Activated CD4-positive, alpha-beta T cell treated with anti-CD3 and anti-CD28 coated beads, Interleukin-2, amount 50 U/mL, for 16 hours (primary cell): ENCODE measurements around the gene HERC4.
"Not testable (repeated sequence)": the region's sequence is repeated elsewhere in the genome, so short reads cannot be mapped to it uniquely, and the experiment has no call there.

Experiments used
- DNase-seq: peaks from one replicate; pipeline ENCODE4 v3.0.0-alpha.2; 2020

Gene HERC4

DNA sequence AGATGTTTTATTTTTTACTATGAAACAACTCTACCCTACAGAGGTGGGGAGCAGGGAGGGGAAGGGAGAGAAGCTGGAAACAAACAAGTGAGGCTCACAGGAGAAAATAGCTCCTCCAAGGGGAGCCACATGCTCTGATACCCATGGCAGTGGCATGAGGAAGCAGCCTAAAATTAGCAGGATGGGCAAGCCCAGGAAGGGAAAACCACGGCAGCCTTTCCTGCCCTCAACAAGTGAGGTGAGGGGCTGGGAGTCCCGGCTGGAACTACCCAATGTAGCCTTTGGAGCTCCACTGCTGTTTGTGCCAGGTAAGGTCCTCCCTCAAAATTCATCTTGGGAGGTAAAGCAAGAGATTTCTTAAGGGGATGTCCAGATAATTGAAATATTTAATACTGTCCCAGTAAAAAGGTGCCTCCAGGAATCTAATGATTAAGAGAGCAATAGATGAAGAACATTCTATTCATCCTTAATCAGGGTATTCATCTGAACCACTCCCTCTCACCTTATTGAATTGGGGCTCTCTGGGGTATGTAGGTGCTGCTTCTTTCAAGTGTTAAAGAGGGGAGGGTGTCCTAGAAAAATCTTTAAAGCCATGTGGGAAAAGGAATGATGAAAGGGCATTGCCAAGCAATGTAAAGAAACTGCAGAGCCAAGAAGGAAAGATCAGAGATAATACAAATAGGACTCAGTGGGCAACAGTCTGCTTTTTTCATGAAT is 12.8 kb upstream of the HERC4 start:
- no peak for DNase-seq

DNA sequence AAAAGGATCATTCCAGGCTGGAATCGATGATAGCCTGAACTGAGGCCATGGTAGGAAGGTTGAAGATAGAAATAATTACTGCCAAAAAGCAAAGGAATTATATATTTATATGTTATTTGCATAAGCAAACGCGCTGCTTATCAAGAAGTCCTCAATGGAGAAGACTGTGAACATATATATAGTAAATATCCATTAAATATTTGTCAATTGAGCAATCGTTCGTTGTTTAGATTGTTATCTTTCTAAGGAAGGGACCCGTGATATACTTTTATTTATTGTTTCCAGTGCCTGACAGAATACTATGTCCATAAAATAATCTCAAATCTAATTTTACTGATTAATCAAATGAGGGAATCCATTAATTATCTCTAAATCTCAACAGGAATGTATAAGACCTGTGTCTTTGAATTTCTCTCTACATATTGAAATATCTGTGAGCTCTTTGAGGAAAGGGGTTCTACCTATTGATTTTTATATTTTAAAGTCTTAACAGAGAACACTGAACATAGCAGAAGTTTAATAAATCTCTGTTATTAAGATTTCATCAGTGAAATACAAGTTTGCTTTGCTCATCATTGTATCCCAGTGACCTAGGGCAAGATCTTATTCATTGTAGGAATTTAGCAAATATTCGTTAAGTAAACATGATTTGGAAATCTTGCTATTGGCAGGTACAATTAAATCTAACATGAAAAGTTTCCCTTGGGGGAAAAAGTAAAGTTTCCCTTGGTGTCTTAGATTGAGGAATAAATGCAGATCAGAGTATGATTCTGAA is 12.0 kb upstream of the HERC4 start:
- DNase-seq = no peak

DNA sequence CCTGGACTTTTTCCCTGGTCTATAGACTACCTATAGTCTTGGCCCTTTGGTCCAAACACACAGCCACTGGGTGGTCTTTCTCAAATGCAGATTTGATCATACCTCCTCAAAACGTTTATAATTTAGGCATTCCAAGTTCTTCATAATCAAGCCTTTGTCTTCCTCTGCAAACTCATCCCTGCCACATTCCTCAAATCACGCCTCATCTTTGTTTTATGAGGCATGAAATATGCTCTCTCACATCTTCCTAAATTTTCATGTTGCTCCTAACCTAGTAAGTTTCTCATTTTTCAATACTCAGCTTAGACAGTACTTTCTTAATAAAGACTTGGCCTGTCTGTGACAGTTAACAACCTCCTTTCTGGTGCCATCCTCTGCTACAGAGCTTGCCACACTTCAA is 10.9 kb upstream of the HERC4 start:
- DNase-seq = no peak

DNA sequence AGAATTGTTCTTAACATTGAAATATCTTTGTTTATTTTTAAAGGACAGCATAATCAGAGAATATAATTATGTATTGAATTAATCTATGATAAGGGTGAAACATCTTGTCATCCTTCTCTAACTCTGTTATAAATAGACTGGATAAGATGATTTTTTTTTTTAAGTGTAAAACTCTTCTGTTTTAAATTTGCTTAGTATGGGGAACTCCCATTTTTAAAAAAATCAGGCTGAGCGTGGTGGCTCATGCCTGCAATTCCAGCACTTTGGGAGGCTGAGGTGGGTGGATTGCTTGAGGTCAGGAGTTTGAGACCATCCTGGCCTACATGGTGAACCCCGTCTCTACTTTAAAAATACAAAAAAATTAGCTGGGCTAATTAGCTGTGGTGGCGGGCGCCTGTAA is 9.4 kb upstream of the HERC4 start:
- DNase-seq = no peak

- no peak for DNase-seq
These were observed 8.9 kb upstream of the HERC4 start for GRCh38 chr10:68083953-68084352.

- DNase-seq = no peak
These were observed 7.8 kb upstream of the HERC4 start for GRCh38 chr10:68082872-68083271.

GRCh38 chr10:68081916-68082315 is 6.8 kb upstream of the HERC4 start:
- DNase-seq = no peak

DNA sequence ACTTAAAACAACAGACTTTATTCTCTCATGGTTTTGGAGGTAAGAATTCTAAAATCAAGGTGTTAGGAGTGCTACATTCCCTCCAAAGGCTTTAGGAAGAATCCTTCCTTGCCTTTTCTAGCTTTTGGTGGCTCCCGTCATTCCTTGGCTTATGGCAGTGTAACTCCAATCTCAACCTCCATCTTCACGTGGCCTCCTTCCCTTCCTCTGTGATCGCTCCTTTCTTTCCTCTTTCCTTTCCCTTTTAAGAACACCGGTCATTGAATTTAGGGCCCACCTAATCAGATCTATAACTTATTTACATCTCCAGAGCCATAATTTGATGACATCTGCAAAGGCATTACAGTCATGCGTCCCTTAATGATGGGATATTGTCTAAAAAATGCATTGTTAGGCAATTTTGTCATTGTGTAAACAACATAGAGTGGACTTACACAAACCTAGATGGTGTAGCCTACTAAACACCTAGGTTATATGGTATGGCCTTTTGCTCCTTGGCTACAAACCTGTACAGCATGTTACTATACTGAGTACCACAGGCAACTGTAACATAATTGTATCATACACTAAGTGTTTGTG is 5.9 kb upstream of the HERC4 start:
- no peak for DNase-seq

DNA sequence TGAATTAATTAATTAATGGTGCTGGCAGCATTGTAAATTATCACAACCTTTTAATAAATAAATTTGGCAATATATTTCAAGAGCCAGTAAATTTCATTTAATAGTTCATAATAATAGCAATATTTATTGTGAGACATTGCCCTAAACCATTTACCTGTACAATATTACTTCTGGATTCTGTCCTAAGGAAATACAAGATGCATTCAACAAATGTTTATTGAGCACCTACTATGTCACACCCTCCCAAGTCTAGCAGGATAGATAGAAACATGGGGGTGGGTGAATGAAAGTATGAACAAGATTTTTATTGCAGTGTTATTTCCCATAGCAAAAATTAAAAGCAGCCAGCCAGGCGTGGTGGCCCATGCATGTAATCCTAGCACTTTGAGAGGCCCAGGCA is 4.4 kb upstream of the HERC4 start:
- no peak for DNase-seq

- DNase-seq = peak; percentile 11
These were observed 1.9 kb upstream of the HERC4 start for GRCh38 chr10:68077026-68077425.

DNA sequence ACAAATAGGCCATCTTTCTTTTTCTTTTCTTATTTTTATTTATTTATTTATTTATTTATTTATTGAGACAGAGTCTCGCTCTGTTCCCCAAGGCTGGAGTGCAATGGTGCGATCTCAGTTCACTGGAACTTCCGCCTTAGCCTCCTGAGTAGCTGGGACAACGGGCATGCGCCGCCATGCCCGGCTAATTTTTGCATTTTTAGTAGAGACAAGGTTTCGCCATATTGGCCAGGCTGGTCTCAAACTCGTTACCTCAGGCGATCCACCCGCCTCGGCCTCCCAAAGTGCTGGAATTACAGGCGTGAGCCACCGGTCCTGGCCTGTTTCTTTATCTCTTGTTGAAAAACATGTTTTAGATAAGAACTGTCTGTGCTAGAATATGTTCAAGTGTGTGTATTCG is 998 bp upstream of the HERC4 start:
- not testable (repeated sequence) for DNase-seq

DNA sequence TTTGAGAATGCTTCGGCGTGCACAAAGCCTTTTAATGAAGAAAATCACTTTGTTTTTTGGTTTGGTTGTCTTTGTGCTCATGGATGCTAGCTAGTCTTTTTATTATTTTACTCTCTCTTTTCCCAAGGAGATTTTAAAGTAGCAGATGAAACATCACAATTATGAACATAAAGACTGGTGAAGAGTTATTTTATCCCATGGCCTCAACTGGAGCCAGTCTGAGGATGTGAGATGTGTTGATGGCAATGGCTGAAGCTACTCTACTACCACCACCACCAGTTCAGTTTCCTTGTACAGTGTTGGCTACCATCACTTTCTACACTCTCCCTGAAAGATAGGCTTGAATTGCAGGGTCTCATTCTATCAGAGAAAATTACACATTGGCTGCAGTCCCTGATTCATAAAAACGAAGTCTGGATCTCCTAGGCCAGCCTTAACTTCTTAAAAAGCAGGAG is 494 bp upstream of the HERC4 start:
- no peak for DNase-seq

DNA sequence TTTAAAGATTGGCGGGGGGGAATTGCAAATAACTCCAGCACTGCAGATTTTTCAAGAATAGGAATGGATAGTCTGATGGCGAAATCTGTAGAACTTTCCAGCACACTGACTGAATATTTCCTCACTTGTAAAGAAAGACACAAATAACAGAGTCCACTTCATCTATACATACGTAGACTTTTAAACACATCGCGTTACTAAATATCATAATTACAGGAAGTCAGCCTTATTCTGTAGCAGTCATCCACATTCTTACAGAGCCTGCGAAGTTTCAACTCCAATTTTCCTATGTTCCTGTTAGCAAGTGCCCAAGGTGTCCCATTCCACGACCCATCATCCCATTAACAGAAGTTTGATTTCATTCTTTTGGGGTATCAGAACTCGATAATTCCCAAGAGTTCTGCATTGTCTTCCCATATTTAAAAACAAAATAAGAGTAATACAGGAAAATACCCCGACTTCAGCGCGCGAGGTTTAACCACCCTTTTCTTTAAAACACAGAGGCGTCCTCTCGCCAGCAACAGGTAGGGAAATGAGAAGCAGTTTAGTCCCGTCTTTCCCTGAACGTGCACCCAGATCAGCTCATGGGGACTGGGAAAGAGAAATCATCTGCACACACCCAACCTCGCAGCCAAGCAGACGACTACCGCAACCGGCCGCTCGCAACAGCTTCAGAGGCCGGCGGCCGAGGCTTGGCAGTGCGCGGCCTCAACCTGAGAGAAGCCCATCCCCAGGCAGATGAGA is 880 bp downstream of the HERC4 start:
- no peak for DNase-seq

DNA sequence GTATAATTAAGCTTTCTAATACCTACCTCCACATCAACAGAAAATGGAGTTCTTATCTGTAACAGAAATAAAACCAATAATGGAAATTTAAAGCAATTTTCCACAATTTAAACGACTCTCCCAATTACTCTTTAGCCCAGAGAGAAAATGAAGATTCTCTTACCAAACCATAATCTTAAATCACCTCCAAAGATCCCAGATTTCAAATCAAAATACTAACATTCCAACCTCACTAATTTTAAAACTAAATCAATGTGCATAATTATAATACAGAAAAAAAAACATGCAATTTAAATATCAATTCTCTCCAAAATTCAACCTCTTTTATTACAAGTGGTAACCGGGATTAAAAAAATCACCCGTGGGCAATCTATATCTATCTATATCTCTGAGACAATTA is 1.5 kb downstream of the HERC4 start:
- no peak for DNase-seq

DNA sequence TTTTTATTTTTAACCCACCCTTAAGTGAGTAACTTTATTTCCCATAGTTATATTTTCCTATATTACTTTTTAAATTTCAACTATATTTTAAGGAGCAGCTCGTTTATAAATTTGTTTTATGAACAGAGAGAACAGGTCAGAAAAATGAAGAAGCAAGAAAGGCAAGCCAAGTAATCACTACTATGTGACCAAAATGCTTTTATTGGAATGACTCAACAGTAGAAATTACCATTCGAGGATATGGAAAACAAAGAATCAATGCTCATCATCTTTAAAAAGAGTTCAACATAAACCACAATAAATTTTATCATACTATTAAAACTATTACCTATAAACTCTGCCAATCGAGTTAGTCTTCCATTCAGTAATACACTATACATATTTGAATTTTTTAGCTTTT is 7.6 kb downstream of the HERC4 start:
- DNase-seq = no peak

GRCh38 chr10:68067029-68067428 is 8.1 kb downstream of the HERC4 start:
- DNase-seq = no peak

DNA sequence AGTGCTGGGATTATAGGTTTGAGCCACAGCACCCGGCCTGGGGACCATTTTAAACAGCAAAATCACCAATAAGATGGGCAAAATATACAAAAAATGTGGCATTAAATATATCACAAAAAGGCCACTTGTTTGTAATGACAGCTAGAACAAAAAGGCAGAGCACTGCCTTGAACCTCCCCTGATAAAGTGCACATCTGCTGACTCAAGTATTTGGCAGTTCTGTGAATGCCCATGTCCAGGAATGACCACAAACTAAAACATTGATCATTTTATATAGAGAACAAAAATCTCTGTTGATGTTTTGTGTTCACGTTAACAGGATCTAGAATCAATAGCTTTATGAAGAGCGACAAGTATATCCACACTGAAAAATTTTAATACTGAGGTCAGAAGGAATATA is 21.5 kb downstream of the HERC4 start:
- DNase-seq = no peak

DNA sequence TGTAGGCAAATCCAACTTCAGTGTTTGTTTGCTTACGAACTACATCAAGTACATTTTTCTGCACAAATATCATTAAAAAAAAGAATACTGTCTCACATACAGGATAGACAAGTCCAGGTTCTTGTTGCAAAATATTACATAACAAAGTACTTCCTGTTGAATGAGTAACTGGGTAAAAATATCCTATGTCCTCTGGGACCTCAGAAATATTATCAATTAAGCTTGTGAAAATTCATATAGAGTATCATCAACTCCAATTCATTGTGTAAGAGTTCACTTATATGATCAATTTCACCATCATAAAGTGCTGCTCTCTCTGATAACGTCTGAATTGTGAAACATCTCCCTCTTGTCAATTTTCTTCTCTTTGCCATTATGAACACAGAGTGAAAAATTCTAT is 22.6 kb downstream of the HERC4 start:
- DNase-seq = no peak

GRCh38 chr10:68049289-68050078 is 25.6 kb downstream of the HERC4 start:
- no peak for DNase-seq

DNA sequence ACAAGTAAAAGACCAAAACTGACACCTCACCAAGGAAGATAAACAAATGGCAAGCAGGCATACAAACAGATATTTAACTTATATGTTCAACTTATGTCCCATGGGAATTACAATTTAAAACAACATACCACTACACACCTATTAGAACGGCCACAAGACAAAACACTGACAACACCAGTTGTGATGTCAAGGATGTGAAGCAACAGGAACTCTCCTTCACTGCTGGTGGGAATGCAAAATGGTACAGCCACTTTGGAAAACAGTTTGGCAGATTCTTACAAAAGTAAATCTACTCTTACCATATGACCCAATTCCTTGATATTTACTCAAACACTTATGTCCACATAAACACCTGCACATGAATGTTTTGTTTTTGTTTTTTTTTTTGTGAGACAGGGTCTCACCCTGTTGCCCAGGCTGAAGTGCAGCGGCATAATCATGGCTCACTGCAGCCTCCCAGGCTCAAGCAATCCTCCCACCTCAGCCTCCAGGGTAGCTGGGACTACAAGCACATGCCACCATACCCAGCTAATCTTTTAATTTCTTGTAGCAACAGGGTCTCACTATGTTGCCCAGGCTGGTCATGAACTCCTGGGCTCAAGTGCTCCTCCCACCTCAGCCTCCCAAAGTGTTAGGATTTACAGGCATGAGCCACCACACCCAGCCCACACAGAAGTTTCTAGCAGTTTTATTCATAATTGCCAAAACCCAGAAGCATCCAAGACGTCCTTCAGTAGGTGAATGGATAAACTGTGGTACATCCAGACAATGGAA is 27.3 kb downstream of the HERC4 start:
- DNase-seq = no peak

- DNase-seq = no peak
These were observed 28.0 kb downstream of the HERC4 start for GRCh38 chr10:68047122-68047521.

- no peak for DNase-seq
These were observed 28.4 kb downstream of the HERC4 start for GRCh38 chr10:68046642-68047041.
